Fibroblast of lung (primary cell): Measurements from ENCODE around the gene C1QTNF5.

ENCODE experiments used
- EZH2 ChIP-seq: IDR thresholded peaks from 2 replicates; pipeline ENCODE4 v1.5.1; 2012; ENCODE audit warnings: low read length, control low read depth, mild to moderate bottlenecking; ENCODE audit errors: missing control alignments
- TF ChIP-seq, protein P1 (sequence below), 2 donors: IDR thresholded peaks in 1 of 2; conservative IDR thresholded peaks in 1 of 2; 1 replicate in 1 of 2; 2 replicates in 1 of 2; pipeline ENCODE4 v1.5.1; 2011 to 2012; ENCODE audit warnings: low read length in 2 of 2, control low read depth in 1 of 2, inconsistent platforms in 1 of 2, low read depth in 1 of 2, mild to moderate bottlenecking in 1 of 2

DNA sequence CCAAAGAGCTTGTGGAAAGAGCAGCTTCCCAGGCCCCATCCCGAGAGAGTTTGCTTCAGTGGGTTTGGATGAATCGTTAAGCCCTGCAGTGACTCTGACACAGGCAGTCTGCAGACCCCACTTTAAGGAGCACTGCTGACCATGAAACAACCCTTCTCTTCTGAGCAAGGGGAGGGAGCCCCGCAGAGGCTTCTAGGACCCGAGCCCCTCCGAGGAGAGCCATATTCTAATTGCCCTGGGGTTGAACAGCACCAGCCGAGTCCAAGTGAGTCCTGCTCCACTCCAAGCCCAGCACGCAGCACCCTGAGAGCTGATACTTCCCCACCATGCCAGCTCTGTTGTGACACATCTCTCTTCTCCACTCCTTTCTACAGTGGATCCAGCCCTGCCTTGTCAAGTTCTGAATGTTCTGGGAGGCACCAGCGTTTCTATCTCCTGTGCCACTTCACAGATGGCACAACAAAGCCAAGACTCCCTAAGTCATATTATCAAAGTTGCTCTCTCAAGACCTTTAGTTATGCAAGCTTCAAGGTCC, 30.5 kb upstream of the C1QTNF5 start:
- TF ChIP-seq, protein P1, sequence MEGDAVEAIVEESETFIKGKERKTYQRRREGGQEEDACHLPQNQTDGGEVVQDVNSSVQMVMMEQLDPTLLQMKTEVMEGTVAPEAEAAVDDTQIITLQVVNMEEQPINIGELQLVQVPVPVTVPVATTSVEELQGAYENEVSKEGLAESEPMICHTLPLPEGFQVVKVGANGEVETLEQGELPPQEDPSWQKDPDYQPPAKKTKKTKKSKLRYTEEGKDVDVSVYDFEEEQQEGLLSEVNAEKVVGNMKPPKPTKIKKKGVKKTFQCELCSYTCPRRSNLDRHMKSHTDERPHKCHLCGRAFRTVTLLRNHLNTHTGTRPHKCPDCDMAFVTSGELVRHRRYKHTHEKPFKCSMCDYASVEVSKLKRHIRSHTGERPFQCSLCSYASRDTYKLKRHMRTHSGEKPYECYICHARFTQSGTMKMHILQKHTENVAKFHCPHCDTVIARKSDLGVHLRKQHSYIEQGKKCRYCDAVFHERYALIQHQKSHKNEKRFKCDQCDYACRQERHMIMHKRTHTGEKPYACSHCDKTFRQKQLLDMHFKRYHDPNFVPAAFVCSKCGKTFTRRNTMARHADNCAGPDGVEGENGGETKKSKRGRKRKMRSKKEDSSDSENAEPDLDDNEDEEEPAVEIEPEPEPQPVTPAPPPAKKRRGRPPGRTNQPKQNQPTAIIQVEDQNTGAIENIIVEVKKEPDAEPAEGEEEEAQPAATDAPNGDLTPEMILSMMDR (conservative IDR thresholded peaks at IDR 0.05 in 1 of 2, IDR thresholded peaks at IDR 0.05 in 1 of 2; ENCODE audit: low read depth in 1 of 2, low read length in 2 of 2) = no peak
- no peak for TF ChIP-seq EZH2
